ENCODE data around the gene FRS3.

DNA sequence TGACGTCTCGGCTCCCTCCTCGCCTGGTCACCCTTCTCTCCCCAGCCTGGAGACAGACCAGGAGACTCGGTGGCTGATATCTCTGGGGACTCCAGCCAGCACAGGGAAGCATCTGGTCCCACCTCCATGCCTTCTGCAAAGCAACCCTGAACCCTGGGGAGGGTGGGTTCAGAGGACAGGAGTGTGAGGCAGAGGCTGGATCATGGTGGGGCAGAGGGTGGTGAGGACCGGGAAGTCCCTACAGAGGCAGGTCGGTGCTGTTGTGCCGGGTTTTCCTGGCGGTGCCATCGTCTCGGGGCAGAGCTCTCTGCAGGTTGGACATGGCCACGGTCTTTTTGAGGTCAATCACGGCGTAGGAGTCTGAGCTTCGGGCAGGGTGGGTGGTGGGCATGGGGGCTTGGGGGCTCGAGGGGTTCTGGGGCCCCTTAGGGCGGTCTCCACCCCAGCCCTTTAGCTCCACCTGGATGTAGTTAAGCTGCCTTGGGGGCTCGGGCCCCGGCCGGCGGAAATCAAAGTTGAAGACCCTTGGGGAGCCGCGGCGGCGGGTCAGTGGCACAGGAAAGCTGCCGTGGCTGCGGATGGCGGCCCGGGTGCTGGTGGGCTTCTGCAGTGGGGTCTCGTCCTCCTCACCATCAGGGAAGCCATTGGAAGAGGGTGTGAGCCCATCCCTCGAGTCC, 9.2 kb downstream of the FRS3 start:
- TF ChIP-seq, protein P1, sequence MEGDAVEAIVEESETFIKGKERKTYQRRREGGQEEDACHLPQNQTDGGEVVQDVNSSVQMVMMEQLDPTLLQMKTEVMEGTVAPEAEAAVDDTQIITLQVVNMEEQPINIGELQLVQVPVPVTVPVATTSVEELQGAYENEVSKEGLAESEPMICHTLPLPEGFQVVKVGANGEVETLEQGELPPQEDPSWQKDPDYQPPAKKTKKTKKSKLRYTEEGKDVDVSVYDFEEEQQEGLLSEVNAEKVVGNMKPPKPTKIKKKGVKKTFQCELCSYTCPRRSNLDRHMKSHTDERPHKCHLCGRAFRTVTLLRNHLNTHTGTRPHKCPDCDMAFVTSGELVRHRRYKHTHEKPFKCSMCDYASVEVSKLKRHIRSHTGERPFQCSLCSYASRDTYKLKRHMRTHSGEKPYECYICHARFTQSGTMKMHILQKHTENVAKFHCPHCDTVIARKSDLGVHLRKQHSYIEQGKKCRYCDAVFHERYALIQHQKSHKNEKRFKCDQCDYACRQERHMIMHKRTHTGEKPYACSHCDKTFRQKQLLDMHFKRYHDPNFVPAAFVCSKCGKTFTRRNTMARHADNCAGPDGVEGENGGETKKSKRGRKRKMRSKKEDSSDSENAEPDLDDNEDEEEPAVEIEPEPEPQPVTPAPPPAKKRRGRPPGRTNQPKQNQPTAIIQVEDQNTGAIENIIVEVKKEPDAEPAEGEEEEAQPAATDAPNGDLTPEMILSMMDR (IDR thresholded peaks at IDR 0.05 in 2 of 3, conservative IDR thresholded peaks at IDR 0.05 in 1 of 3; ENCODE audit: borderline replicate concordance in 1 of 3, insufficient read depth in 1 of 3, low read depth in 2 of 3, low read length in 2 of 3), result no peak
- TF ChIP-seq, protein P2, sequence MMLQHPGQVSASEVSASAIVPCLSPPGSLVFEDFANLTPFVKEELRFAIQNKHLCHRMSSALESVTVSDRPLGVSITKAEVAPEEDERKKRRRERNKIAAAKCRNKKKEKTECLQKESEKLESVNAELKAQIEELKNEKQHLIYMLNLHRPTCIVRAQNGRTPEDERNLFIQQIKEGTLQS (IDR thresholded peaks at IDR 0.05), result no peak
- no peak for TF ChIP-seq CEBPB (IDR thresholded peaks at IDR 0.05; ENCODE audit: low read depth)
- TF ChIP-seq, protein P3, sequence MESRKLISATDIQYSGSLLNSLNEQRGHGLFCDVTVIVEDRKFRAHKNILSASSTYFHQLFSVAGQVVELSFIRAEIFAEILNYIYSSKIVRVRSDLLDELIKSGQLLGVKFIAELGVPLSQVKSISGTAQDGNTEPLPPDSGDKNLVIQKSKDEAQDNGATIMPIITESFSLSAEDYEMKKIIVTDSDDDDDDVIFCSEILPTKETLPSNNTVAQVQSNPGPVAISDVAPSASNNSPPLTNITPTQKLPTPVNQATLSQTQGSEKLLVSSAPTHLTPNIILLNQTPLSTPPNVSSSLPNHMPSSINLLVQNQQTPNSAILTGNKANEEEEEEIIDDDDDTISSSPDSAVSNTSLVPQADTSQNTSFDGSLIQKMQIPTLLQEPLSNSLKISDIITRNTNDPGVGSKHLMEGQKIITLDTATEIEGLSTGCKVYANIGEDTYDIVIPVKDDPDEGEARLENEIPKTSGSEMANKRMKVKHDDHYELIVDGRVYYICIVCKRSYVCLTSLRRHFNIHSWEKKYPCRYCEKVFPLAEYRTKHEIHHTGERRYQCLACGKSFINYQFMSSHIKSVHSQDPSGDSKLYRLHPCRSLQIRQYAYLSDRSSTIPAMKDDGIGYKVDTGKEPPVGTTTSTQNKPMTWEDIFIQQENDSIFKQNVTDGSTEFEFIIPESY (IDR thresholded peaks at IDR 0.05; ENCODE audit: extremely low read depth, insufficient replicate concordance, low read length), result no peak
- TF ChIP-seq, protein P4, sequence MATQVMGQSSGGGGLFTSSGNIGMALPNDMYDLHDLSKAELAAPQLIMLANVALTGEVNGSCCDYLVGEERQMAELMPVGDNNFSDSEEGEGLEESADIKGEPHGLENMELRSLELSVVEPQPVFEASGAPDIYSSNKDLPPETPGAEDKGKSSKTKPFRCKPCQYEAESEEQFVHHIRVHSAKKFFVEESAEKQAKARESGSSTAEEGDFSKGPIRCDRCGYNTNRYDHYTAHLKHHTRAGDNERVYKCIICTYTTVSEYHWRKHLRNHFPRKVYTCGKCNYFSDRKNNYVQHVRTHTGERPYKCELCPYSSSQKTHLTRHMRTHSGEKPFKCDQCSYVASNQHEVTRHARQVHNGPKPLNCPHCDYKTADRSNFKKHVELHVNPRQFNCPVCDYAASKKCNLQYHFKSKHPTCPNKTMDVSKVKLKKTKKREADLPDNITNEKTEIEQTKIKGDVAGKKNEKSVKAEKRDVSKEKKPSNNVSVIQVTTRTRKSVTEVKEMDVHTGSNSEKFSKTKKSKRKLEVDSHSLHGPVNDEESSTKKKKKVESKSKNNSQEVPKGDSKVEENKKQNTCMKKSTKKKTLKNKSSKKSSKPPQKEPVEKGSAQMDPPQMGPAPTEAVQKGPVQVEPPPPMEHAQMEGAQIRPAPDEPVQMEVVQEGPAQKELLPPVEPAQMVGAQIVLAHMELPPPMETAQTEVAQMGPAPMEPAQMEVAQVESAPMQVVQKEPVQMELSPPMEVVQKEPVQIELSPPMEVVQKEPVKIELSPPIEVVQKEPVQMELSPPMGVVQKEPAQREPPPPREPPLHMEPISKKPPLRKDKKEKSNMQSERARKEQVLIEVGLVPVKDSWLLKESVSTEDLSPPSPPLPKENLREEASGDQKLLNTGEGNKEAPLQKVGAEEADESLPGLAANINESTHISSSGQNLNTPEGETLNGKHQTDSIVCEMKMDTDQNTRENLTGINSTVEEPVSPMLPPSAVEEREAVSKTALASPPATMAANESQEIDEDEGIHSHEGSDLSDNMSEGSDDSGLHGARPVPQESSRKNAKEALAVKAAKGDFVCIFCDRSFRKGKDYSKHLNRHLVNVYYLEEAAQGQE (IDR thresholded peaks at IDR 0.05; ENCODE audit: low read depth), result no peak
- TF ChIP-seq CBX3 (IDR thresholded peaks at IDR 0.05; ENCODE audit: low read depth), result no peak
- TF ChIP-seq ZFX (IDR thresholded peaks at IDR 0.05), result no peak
